GM19239 (cell line): ENCODE data around the gene CDK19.
"Not testable (repeated sequence)": the region's sequence is repeated elsewhere in the genome, so short reads cannot be mapped to it uniquely, and the experiment has no call there.

Source experiments
- DNase-seq: peaks from one replicate; pipeline ENCODE4 v3.0.0; 2011; ENCODE audit warnings: low spot score; ENCODE audit not compliant: insufficient read length
- FAIRE-seq: peaks from 2 replicates; lab custom pipeline; 2011; peaks lifted over from hg19 to GRCh38; lab: Jason Lieb, UNC

The CDK19 gene

DNA sequence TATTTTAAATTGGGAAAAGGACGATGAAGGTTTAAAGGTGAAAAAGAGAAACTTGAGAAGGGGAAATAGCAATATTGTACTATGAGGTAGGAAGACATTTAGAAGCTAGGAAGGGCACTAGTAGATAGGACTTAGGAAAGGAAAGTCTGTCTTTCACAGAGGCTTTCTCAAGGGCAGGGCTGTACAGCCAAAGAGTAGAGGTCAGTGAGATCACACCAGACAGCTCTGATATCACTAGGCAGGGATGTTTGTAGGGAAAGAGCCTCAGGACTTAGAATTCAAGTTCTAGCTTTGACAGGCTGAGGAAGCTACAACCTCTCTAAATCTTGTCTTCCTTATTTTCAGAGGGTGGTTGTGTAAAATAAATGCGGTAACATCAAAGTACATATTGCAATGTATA, 178.5 kb downstream of the CDK19 start:
- DNase-seq (no peak), FAIRE-seq (no peak)

DNA sequence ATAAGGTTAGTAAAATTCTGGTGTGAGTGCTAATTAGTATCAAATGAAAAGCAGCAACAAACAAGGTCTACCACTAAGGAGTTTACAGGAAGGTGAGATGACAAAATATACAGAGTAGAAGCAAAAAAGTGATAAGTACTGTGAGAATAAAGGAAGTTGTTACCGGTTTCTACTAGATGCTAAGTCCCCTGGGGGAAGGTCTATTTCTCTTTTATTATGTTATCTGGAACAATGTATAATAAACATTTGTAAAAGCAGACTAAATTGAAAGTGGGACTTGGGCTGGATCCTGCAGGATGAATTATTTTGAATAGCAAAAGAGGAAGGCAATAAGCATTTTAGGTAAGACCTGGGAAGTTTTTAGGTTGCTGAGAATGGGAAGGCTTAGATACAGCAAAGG, 180.2 kb downstream of the CDK19 start:
- DNase-seq = no peak

DNA sequence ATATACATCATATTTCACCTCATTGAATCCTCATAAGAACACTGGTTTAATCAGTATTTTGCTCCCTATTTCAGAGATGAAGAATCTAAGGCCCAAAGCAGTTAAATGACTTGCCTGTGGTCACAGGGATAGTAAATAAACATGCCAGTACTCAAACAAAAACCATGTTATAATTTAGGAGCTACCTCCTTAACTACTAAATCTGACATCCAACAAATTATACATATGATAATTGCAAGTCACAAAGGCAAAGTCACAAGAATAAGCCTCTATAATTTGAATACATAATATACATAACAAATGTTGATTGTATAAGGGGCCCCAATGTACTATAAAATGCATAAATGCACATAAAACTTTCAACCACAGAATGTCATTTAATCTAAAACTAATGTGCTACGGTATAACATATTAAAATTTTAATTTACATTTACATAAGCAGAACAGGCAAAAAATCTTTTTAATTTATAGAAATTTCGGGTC, 181.5 kb downstream of the CDK19 start:
- DNase-seq (no peak), FAIRE-seq (no peak)

More for the DNA sequence above, 180.2 kb downstream of the CDK19 start:
- no peak for FAIRE-seq

DNA sequence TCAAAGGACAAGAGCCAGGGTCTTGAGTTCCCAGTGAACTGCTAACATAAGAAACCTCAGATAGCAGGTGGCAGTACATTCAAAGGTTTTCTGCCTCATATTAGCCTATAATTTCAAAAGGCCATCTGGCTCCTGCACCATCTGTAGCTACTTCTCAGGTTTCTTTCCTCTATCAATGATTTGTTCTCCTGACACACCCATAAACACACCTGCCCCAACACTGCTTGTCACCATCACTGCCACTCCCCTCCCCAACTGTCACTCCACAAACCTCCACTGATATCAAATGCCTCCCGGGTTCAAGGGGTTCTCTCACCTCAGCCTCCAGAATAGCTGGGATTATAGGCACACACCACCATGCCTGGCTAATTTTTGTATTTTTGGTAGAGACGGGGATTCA, 186.1 kb downstream of the CDK19 start:
- DNase-seq = no peak
- FAIRE-seq = no peak

DNA sequence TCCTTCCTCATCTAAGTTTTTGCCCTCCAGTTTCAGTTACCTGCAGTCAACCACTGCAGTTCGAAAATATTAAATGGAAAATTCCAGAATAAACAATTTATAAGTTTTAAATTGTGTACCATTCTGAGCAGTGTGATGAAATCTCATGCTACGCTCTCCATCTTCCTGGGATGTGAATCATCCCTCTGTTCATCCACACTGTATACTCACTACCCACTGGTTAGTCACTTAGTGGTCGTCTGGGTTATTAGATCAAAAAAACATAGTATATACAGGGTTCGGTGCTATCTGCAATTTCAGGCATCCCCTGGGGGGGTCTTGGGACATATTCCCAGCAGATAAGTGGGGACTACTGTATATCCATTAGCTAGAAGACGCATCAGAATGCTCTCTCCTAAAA, 186.9 kb downstream of the CDK19 start:
- FAIRE-seq (no peak), DNase-seq (no peak)

DNA sequence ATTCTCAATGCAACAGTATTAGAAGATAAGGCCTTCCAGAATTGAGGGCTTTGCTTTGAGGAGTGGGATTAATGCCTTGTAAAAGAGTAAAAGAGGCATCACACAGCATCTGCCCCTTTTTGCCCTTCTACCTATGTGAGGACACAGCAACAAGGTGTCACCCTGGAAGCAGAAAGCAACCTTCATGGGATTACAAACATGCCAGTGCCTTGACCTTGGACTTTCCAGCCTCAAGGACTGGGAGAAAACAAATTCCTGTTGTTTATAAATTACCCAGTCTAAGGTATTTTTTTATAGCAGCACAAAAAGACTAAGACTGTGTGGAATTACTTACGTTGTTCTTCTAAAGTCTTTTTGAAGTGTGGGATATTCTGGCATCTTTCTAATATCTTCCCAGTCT, 188.8 kb downstream of the CDK19 start:
- no peak for DNase-seq
- no peak for FAIRE-seq

DNA sequence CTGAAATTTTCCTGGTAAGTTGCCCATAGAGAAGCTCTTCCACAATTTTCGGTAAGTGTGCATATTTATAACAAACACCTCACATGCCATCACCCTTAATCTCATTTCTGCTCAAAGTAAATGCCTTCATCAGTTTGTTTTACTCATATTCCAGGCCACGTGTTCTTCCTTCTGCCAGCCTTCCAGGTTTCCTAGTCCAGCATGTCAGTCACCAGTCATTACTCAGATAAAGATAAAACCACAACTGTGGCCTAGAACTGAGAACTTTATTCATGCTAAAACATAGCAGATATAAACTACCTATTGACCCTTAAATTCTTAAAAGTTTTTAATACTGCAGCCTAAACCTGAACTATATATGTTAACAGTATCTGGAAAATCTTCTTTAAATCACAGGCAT, 189.4 kb downstream of the CDK19 start:
- DNase-seq (no peak), FAIRE-seq (no peak)

DNA sequence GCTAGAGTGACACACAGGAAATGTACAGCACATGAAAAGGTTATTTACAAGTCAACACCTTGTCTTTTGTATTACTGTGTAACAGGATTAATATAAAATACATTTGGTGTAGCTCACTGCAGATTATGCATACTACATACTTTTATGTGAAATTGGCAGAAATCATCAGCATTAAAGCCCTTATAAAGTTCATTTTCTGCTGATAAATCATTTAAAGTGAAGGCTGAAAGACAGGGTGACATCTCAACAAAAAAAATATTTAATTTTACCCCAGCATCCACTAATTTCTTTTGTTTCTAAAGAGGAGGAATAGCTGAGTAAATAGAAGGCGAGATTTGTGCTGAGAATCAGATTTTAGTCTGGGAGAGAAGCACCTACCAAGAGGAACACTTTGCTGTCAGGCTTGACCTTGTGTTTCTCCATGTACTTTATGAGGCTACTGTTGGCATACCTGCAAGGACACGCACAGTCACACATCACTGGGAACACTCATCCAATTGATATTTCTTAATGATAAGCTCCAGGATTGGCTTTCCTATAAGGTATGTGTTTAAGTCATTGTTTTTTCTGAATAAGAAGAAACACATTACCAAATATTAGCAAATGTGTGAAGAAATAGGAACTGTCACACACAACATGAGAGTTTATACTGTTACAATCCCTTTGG, 192.2 kb downstream of the CDK19 start:
- no peak for FAIRE-seq
- no peak for DNase-seq

DNA sequence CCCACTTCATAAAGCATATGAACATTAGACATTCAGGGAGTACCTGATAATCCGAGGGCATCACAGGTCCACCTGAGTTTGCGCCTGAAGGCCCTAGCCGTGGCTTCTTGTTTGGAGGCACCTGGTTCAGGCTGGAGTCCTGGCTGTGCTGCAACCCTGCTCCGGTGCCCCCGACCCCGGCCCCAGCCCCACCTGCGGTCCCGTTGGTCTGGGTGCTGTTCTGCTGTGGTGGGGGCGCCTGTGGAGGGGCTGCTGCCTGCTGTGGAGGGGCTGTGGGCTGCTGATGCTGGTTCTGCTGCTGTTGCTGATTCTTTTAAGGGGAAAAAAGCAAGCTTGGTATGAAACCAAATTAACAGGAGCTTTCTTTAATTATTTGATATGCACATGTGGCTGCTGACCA, 194.2 kb downstream of the CDK19 start:
- FAIRE-seq = no peak
- DNase-seq = no peak

DNA sequence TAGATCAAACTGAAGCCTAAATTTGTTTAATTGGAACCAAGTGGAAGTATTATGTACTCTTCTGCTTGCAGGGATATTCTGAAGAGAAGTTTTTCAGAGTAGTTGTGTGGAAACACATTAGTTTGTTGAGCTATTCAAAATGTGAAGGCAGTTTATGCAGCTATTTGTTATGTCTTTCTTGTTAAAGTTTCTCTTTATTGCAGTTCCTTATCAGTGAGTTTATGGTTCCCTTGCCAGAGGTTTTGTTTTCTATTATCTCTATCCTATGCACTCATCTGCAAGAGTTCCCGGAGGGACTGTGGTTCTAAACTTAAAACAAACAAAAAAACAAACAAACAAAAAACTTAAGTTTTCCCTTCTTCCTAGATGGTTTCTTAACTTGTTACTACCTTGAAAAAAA, 195.2 kb downstream of the CDK19 start:
- FAIRE-seq (no peak), DNase-seq (no peak)

DNA sequence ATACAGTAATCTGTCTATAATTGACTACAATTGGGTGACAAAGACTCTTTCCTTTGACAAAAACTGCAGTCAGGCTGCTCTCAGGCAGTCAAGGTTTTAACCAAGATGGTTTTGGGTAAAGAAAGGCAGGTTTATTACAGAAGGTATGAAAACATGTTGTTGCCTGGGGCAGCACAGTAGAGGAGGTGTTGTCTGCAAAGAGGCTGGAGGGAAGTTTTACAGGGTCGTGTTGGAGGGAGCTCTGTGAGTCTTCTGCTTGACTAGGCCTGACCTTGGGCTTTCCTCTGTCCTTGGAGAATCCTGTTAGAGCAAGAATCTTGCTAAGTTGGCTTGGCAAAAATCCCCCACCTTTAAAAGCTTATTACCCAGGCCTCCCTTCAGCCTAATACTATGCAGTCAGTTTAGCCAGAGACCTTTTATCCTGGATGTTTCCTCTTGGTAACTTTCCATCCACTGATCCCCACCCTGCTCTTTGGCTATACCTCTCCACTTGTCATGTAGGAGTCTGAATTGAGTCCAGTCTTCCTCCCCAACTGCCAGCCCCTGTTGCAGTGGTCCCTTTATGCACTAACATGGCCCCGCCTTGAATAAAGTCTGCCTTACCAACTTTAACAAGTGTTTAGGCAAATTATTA, 195.9 kb downstream of the CDK19 start:
- FAIRE-seq (no peak), DNase-seq (no peak)

DNA sequence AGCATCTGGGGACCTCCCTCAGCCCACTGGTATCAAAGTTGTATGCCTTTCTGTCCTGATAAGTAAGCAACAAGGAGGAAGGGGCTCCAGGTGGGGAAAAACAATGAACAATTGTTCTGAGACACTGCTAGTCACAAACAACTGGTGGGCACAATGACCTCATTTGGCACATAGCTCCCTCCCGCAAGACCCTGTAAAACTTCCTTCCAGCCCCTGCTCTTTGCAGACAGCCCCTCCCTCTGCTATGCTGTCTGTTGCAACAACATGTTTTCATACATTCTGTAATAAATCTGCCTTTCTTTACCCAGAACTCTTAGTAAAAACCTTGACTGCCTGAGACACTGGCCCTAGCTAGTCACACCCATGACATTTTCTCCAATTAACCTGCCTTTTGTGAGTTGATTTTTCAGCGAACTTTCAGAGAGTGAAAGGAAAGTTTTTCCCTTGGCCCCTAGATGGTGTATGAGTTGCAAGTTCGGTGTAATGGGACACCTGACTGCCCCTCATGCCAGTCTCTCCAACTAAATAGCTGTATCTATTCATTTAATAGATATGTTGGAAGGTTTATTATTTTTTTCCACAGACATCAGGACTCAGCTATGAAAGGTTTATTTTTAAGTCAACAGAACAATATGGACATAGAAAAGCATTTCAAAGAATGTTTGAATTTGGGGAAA, 196.5 kb downstream of the CDK19 start:
- FAIRE-seq (peak; percentile 70), DNase-seq (no peak)

DNA sequence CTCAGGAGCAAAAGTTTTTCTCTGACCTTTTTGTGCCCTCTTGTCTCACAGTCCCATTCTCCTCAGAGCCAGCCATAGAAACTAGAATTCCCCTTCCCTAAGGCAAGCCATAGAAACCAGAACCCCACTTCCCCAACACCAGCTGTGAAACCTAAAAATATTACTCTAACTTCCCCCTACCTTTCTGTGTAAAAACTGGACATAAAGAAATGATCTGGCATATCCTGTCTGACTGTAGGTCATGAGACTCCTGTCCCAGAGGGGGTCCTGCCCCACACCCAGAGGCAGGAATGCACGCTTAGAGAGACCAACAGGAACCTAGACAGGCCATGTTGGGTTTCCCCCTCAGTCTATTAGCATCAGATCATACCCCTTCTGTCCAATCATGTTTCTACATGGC, 198.2 kb downstream of the CDK19 start:
- DNase-seq (no peak), FAIRE-seq (peak; percentile 82)

DNA sequence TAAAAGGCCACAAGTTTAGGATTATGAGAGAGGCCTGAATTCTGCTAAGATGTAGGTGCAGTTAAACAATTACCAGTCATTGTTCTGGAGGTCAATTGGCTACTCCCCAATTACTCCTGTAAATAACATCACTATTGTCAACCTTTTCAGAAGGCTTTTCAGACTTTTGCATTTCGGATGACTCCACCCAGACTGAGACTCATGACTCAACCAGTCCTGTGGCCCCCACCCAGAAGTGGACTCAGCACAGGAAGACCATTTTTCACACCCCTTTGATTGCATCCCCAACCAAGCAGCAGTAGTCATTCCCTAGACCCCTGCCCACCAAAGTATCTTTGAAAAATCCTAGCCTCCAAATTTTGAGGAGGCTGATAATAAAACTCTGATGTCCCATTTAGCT, 199.5 kb downstream of the CDK19 start:
- DNase-seq = no peak
- FAIRE-seq = no peak

DNA sequence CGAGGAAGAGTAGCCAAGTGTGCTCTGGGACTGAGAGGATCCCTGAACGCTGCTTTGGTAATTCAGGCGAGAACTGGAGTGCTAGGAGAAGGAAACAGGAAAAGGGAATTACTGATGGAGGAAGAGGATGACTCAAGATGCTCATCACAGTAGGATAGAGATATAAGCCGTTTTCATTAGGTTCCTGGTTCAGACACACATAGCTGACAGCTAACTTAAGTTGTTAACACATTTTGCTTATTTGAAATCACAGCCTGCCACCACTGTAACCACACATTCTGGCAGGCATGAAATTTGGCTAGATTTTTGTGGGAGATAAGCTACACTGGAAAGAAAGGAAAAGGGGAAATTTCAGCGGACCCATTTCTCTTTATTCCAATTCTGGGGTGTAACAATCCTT, 200.7 kb downstream of the CDK19 start:
- FAIRE-seq (no peak), DNase-seq (no peak)

DNA sequence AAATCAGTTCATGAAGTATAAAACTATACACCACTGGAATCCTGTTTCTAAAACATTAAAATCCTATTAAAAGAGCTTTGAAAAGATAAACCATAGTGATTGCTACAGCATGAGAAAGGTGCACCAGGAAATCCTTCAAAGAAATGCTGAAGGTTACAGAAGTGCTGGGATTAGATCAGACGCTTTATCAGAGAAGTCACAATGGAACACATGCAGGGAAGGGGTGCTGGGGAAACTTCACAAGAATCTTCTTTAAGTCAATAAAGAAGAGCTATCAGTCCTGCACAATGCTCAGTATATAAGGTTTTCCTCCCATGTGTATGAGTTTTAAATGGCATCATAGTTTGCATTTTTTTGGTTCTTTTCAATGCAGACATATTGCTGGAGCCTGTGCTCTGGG, 201.2 kb downstream of the CDK19 start:
- no peak for DNase-seq
- no peak for FAIRE-seq

DNA sequence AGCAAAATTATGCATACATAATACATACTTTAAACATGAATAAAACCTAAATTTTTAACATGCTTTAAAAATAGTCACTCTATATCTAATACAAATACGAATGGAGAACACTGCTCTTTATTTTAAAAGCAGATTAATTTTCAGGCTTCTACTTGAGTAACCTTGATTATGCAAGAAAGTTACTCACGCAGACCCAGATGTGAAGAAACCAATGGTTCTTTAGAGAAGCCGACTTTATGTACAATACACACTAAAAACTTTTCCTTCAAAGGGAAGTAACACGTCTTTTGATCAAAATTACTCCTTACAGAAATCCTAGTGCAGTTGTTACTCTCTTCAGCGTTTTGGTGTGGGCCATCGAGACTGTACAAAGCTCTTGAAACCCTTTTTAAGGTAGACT, 201.9 kb downstream of the CDK19 start:
- DNase-seq (no peak), FAIRE-seq (no peak)

DNA sequence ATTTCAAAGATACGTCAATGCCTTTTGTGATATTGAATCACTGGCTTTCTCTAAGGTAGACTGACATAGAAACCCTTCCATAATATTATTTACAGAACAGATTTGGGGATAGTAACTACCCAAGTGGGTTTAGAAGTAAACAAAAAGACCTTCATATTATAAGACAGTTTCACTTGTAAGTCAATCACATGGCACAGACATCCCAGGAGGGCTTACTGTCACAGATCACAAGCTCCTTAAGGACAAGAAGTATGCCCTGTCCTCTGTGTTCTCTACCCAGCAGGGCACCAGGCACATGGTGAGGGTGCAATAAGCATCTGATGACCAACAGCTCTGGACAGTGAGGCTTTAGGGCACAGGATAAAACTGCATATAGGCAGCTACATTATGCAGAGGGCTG, 203.0 kb downstream of the CDK19 start:
- DNase-seq (no peak), FAIRE-seq (no peak)

DNA sequence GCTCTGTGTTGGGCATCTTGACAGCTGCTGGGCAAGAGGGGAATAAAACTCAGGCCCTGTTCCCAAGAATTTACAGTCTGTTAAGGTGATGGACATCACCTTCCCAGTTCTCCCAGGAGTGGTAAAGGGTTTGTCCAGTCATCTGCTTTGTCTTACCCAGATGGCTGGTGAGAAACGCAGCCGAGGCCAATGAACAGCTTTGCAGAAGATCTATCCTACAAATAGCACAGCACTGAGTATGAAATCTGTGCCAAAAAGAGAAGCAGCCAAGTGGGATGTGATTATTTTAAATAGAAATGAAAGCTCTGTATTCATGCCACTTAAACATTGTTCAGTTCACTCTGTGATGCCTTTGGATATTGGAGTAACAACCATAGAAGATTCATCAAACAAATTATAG, 206.2 kb downstream of the CDK19 start:
- DNase-seq (no peak), FAIRE-seq (no peak)

DNA sequence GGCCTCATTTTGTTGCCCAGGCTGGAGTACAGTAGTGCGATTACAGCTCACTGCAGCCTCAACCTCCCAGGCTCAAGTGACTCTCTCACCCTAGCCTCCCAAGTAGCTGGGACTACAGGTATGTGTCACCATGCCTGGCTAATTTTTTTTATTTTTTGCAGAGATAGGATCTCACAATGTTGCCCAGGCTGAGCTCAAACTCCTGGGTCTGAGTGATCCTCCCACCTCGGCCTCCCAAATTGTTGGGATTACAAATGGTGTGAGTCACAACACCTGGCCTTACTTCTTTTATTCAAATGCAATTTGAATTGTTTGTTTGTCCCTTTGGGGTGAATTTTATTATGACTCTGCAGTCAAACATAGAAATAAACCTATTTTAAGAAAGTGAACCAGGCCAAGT, 207.1 kb downstream of the CDK19 start:
- FAIRE-seq (no peak), DNase-seq (no peak)

DNA sequence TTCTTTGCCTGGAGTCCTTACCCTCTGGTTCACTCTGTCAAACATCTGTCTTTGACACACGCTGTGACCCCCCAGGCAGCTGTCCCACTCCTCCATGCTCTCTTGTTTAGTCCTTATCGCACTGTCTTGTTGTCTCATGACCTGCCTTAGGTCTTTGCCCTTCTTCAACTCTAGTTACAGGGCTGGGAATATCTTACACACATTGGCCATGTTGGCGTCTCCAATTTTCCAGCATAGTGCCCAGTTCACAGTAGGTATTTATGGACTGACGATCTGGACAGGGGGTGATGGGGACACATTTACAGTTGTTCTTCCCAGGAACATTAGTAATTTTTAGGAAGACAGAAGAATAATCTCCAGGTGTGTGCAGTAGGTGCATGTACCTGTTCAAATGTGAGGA, 209.1 kb downstream of the CDK19 start:
- no peak for DNase-seq
- no peak for FAIRE-seq

DNA sequence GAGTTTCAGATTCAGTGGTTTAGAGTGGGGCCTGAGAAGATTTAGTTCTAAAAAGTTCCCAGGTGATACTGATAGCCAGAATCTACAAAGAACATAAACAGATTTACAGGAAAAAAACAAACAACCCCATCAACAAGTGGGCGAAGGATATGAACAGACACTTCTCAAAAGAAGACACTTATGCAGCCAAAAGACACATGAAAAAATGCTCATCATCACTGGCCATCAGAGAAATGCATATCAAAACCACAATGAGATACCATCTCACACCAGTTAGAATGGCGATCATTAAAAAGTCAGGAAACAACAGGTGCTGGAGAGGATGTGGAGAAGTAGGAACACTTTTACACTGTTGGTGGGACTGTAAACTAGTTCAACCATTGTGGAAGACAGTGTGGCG, 214.6 kb downstream of the CDK19 start:
- DNase-seq, FAIRE-seq: not testable (repeated sequence)
